ENCODE results near the gene DAND5. TPM values are rescaled to one million over a fixed set of nuclear protein-coding genes. Genes with fewer than 3 reads are reported as not detected.

DAND5 gene
- total RNA-seq, 1 donor from 2014 or later: not detected

DNA sequence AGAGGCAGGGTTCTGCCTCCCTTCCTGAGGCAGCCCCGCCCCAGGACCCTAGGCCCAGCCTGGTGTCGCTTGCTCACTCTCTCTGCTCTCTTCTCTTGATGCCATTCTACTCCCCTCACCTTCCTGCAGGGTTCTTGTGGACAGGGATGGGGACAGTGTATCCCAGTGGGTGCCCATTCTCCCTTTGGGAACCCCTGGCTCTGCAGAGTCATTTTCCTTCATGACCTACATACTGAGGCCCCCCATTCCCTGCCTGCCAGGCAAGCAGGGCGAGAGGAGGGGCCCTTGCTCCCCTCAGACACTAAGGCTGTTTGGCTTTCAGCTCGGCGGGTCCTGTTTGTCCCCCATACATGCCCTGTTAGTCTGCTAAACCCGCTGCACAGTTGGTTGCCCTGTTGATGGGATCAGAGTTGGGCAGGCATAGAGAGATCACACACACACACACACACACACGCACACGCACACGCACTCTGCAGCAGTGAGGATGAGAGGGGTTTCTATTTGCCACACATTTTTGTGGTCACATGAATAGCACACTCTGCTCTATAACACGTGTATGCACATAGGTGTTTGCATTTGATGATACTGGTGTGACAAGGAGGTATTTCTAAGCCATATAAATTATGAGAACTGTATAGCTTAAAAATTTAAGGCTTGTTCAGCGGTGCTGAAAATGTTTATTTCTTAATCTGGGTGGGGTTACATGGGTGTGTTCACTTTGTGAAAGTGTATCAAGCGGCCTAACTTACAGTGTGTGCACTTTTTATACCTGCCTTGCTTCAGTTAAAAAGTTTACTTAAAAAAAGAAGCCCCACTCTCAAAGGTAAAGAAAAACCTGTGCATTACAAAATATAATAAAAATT lies 46.2 kb downstream of the DAND5 start:
- H3K36me3 ChIP-seq (ENCODE audit: control insufficient read depth, insufficient read depth, low read length): no peaks in the 10 kb centered on the region
- TF ChIP-seq, protein P1, sequence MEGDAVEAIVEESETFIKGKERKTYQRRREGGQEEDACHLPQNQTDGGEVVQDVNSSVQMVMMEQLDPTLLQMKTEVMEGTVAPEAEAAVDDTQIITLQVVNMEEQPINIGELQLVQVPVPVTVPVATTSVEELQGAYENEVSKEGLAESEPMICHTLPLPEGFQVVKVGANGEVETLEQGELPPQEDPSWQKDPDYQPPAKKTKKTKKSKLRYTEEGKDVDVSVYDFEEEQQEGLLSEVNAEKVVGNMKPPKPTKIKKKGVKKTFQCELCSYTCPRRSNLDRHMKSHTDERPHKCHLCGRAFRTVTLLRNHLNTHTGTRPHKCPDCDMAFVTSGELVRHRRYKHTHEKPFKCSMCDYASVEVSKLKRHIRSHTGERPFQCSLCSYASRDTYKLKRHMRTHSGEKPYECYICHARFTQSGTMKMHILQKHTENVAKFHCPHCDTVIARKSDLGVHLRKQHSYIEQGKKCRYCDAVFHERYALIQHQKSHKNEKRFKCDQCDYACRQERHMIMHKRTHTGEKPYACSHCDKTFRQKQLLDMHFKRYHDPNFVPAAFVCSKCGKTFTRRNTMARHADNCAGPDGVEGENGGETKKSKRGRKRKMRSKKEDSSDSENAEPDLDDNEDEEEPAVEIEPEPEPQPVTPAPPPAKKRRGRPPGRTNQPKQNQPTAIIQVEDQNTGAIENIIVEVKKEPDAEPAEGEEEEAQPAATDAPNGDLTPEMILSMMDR (IDR thresholded peaks at IDR 0.05; ENCODE audit: insufficient read depth, low read length, poor library complexity, severe bottlenecking): no peak
- DNase-seq (ENCODE audit: low read depth): no peak
- peaks cover 38% of the 10 kb centered on the region for H3K27me3 ChIP-seq (ENCODE audit: control insufficient read depth, insufficient read depth, low read length)
- no peak overlapping the region for H3K4me3 ChIP-seq (ENCODE audit: low read depth, low read length)

DNA sequence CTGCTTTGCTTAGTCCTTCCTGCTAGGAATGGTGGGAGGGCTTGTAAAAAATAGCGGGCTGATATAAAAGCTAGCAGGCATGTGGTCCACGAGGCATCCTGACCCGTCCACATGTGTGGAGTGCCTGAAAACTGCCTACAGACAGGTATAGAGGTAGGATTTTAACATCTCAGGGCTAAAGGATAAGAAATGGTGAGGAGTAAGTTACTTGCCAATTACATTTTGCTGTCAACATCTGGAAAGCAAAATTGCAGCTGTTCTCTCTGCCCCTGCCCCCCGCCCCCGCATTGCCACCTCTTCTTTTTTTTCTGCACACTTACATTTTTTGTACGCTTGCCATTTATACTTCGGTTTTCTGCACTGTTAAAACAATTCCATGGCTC lies 46.9 kb downstream of the DAND5 start:
- no peak for DNase-seq (ENCODE audit: low read depth)
- TF ChIP-seq, protein P1 (IDR thresholded peaks at IDR 0.05; ENCODE audit: insufficient read depth, low read length, poor library complexity, severe bottlenecking): no peak
- Histone ChIP-seq H3K4me3 (ENCODE audit: low read depth, low read length) (no peak overlapping the region), H3K36me3 (ENCODE audit: control insufficient read depth, insufficient read depth, low read length) (no peaks in the 10 kb centered on the region), H3K27me3 (ENCODE audit: control insufficient read depth, insufficient read depth, low read length) (peaks cover 31% of the 10 kb centered on the region)

- TF ChIP-seq, protein P1 (IDR thresholded peaks at IDR 0.05; ENCODE audit: insufficient read depth, low read length, poor library complexity, severe bottlenecking): no peak
- no peak for DNase-seq (ENCODE audit: low read depth)
- H3K4me3 ChIP-seq (ENCODE audit: low read depth, low read length): no peak overlapping the region
- peaks cover 28% of the 10 kb centered on the region for H3K27me3 ChIP-seq (ENCODE audit: control insufficient read depth, insufficient read depth, low read length)
- H3K36me3 ChIP-seq (ENCODE audit: control insufficient read depth, insufficient read depth, low read length): no peaks in the 10 kb centered on the region
Measured at GRCh38 chr19:13016628-13017305, 47.4 kb downstream of the DAND5 start.

- Histone ChIP-seq H3K27me3 (ENCODE audit: control insufficient read depth, insufficient read depth, low read length) (peaks cover 21% of the 10 kb centered on the region), H3K36me3 (ENCODE audit: control insufficient read depth, insufficient read depth, low read length) (no peaks in the 10 kb centered on the region), H3K4me3 (ENCODE audit: low read depth, low read length) (no peak overlapping the region)
- TF ChIP-seq, protein P1 (IDR thresholded peaks at IDR 0.05; ENCODE audit: insufficient read depth, low read length, poor library complexity, severe bottlenecking): no peak
- no peak for DNase-seq (ENCODE audit: low read depth)
Measured at GRCh38 chr19:13017306-13018034, 48.1 kb downstream of the DAND5 start.

DNA sequence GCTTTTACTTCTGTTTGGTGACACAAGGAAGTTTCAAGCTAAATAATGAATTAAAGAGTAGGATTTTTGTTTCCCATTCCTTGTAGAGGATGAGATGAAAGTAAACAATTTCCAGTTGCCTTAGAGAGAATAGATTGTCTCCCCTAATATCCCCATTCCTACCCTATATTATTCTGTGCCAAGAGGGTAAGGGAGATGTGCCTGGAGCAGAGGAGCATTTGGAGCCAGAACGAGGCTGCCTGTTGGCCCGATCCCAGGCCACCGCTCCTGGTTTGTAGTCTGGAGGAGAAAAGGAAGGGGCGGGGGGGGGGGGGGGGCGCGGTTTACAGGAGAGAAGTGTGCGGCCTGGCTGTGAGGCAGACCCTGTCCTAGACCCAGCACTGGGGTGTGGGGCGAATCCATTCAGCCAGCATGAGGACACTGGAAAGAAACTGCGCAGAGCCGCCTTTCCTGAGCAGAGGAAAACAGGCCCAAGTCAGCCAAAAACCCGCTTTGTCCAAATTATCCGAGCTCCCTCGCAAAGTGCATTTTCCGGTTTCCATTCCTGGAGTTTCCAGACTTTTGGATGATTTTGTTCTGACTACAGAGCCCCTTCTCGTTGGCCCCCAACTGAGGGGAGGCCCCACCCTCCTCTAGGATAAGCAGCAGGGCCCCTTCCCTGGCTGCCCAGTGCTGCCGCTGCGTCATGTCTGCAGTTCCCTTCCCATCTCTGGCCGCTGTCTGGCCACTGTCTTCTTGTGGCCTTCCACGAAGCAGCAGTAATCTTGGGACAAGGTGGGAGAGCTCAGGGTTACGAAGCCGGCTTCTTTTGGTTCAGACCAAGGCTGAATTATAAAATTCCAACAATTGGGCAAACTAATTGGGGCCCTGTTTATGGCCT lies 48.9 kb downstream of the DAND5 start:
- TF ChIP-seq, protein P1 (IDR thresholded peaks at IDR 0.05; ENCODE audit: insufficient read depth, low read length, poor library complexity, severe bottlenecking): no peak
- no peak for DNase-seq (ENCODE audit: low read depth)
- peaks cover 23% of the 10 kb centered on the region for H3K27me3 ChIP-seq (ENCODE audit: control insufficient read depth, insufficient read depth, low read length)
- no peak overlapping the region for H3K4me3 ChIP-seq (ENCODE audit: low read depth, low read length)
- no peaks in the 10 kb centered on the region for H3K36me3 ChIP-seq (ENCODE audit: control insufficient read depth, insufficient read depth, low read length)

Data from kidney epithelial cell (primary cell).